CD4-positive, alpha-beta T cell treated with Interleukin-6 at 100 ng/mL for 8 hours (primary cell): ENCODE results near the gene PLSCR4.

Source experiments
- DNase-seq: peaks from one replicate; pipeline ENCODE4 v3.0.0-alpha.2; 2020; ENCODE audit warnings: mixed read lengths, low spot score

Gene PLSCR4

GRCh38 chr3:146191051-146191450, 59.9 kb downstream of the PLSCR4 start:
- no peak for DNase-seq

- peak; percentile 1 for DNase-seq
These were observed 61.3 kb downstream of the PLSCR4 start for GRCh38 chr3:146189519-146190173.

- DNase-seq = no peak
These were observed 63.5 kb downstream of the PLSCR4 start for GRCh38 chr3:146187334-146187950.

GRCh38 chr3:146184241-146185015, 66.5 kb downstream of the PLSCR4 start:
- DNase-seq = no peak

- no peak for DNase-seq
These were observed 69.7 kb downstream of the PLSCR4 start for GRCh38 chr3:146181216-146181615.

GRCh38 chr3:146180376-146180775, 70.5 kb downstream of the PLSCR4 start:
- no peak for DNase-seq

GRCh38 chr3:146178006-146178689, 72.8 kb downstream of the PLSCR4 start:
- no peak for DNase-seq

- DNase-seq = no peak
These were observed 73.4 kb downstream of the PLSCR4 start for GRCh38 chr3:146177519-146177918.

GRCh38 chr3:146177072-146177471, 73.8 kb downstream of the PLSCR4 start:
- no peak for DNase-seq

GRCh38 chr3:146172586-146172985, 78.3 kb downstream of the PLSCR4 start:
- DNase-seq = no peak

GRCh38 chr3:146170591-146170990, 80.3 kb downstream of the PLSCR4 start:
- DNase-seq = no peak

GRCh38 chr3:146169891-146170290, 81.0 kb downstream of the PLSCR4 start:
- DNase-seq = no peak

GRCh38 chr3:146166826-146167225, 84.1 kb downstream of the PLSCR4 start:
- DNase-seq = no peak

- no peak for DNase-seq
These were observed 84.5 kb downstream of the PLSCR4 start for GRCh38 chr3:146166415-146166821.

GRCh38 chr3:146165877-146166276, 85.0 kb downstream of the PLSCR4 start:
- no peak for DNase-seq

- DNase-seq = no peak
These were observed 85.7 kb downstream of the PLSCR4 start for GRCh38 chr3:146164971-146165769.

GRCh38 chr3:146164506-146164905, 86.4 kb downstream of the PLSCR4 start:
- no peak for DNase-seq

GRCh38 chr3:146164071-146164470, 86.8 kb downstream of the PLSCR4 start:
- no peak for DNase-seq

GRCh38 chr3:146163584-146163983, 87.3 kb downstream of the PLSCR4 start:
- no peak for DNase-seq

- no peak for DNase-seq
These were observed 88.3 kb downstream of the PLSCR4 start for GRCh38 chr3:146162561-146162960.

GRCh38 chr3:146161663-146162002, 89.3 kb downstream of the PLSCR4 start:
- DNase-seq = no peak
